Left hindlimb (tissue), 1 donor: Measurements from ENCODE around the gene PCDHA8.
"Not testable (repeated sequence)": the region's sequence is repeated elsewhere in the genome, so short reads cannot be mapped to it uniquely, and the experiment has no call there.

Experiments used
- DNase-seq: peaks from one replicate; pipeline ENCODE4 v3.0.0-alpha.2; 2018

The PCDHA8 gene, protein sequence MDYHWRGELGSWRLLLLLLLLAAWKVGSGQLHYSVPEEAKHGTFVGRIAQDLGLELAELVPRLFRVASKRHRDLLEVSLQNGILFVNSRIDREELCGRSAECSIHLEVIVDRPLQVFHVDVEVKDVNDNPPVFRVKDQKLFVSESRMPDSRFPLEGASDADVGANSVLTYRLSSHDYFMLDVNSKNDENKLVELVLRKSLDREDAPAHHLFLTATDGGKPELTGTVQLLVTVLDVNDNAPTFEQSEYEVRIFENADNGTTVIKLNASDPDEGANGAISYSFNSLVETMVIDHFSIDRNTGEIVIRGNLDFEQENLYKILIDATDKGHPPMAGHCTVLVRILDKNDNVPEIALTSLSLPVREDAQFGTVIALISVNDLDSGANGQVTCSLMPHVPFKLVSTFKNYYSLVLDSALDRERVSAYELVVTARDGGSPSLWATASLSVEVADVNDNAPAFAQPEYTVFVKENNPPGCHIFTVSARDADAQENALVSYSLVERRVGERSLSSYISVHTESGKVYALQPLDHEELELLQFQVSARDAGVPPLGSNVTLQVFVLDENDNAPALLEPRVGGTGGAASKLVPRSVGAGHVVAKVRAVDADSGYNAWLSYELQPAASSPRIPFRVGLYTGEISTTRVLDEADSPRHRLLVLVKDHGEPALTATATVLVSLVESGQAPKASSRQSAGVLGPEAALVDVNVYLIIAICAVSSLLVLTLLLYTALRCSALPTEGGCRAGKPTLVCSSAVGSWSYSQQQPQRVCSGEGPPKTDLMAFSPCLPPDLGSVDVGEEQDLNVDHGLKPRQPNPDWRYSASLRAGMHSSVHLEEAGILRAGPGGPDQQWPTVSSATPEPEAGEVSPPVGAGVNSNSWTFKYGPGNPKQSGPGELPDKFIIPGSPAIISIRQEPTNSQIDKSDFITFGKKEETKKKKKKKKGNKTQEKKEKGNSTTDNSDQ

GRCh38 chr5:140840978-140841962, at the start of gene PCDHA8:
Gene PCDHA8, plus strand, starts transcription at chr5:140841187. Its CDS starts 135 bp downstream, at chr5:140841322.
- no peak for DNase-seq

DNA sequence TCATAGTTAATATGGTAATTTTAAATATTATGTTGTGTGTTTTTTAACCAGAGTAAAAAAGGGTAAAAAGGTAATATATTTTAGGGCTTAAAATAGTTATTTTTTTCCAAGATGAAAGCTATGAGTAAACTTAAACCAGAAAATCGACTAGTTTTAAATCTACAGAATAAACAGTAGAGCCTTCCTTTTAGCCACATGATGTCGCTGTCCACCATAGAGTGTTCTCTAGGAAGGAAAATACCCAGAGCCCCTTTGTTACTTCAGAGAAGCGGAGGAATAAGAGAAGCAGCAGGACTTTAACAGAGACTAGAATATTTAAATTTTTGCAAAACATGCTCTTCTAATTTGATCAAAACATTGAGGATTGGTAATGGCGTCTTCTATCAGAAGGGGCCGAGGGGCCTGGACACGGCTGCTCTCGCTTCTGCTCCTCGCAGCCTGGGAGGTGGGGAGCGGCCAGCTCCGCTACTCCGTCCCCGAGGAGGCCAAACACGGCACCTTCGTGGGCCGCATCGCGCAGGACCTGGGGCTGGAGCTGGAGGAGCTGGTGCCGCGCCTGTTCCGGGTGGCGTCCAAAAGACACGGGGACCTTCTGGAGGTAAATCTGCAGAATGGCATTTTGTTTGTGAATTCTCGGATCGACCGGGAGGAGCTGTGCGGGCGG, 46.3 kb upstream of the PCDHA8 start, which contains the start of gene PCDHA2:
TSS of gene PCDHA2 (plus strand) at position 258 of the 664 bp plus-strand sequence.
- DNase-seq, result no peak

DNA sequence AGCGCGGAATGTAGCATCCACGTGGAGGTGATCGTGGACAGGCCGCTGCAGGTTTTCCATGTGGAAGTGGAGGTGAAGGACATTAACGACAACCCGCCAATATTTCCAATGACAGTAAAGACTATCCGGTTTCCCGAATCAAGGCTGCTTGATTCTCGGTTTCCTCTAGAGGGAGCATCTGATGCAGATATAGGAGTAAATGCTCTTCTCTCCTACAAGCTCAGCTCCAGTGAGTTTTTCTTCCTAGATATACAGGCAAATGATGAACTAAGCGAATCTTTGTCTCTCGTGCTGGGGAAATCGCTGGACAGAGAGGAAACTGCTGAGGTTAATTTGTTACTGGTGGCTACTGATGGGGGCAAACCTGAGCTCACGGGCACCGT, 45.7 kb upstream of the PCDHA8 start:
- DNase-seq, result no peak

GRCh38 chr5:140796072-140796717, 44.8 kb upstream of the PCDHA8 start:
- not testable (repeated sequence) for DNase-seq

DNA sequence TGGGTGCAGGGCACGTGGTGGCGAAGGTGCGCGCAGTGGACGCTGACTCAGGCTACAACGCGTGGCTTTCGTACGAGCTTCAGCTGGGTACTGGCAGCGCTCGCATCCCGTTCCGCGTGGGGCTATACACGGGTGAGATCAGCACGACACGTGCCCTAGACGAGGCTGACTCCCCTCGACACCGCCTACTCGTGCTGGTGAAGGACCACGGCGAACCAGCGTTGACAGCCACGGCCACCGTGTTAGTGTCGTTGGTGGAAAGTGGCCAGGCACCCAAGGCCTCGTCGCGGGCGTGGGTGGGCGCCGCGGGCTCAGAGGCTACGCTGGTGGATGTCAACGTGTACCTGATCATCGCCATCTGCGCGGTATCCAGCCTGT, 44.3 kb upstream of the PCDHA8 start:
- DNase-seq, result no peak

DNA sequence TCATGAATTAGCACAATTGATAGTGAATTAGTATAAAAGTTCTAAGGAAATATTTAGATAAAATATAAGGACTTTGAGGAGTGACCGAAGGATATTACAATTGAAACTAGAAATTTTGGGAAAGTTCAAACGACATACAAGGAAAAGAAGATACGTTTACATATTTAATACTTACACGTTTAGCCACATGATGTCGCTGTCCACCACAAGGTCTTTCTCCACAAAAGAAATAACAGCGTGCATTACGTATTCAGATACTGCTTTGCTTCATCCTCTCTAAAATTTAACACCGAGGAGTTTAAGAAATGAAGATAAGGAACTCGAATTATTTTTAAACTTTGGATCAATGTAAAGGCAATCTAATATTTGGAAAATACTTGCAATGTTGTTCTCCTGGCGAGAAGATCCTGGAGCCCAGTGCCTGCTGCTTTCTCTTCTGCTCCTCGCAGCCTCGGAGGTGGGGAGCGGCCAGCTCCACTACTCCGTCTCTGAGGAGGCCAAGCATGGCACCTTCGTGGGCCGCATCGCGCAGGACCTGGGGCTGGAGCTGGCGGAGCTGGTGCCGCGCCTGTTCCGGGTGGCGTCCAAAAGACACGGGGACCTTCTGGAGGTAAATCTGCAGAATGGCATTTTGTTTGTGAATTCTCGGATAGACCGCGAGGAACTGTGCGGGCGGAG, 40.0 kb upstream of the PCDHA8 start, which contains the start of gene PCDHA3:
TSS of gene PCDHA3 (plus strand) at position 242 of the 678 bp plus-strand sequence.
- no peak for DNase-seq

DNA sequence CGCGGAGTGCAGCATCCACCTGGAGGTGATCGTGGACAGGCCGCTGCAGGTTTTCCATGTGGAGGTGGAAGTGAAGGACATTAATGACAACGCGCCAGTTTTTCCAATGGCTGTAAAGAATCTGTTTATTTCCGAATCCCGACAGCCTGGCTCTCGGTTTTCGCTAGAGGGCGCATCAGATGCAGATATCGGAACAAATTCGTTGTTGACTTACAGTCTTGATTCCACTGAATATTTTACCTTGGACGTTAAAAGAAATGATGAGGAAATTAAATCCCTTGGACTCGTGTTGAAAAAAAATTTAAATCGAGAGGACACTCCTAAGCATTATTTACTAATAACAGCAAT, 39.5 kb upstream of the PCDHA8 start:
- DNase-seq, result no peak

- not testable (repeated sequence) for DNase-seq
Measured at GRCh38 chr5:140802381-140802780, 38.6 kb upstream of the PCDHA8 start.

GRCh38 chr5:140802781-140803271, 38.2 kb upstream of the PCDHA8 start:
- DNase-seq, result no peak

- DNase-seq, result no peak
Measured at GRCh38 chr5:140806834-140807775, 33.9 kb upstream of the PCDHA8 start, which contains the start of gene PCDHA4. Gene PCDHA4, plus strand, starts transcription at chr5:140807068.

DNA sequence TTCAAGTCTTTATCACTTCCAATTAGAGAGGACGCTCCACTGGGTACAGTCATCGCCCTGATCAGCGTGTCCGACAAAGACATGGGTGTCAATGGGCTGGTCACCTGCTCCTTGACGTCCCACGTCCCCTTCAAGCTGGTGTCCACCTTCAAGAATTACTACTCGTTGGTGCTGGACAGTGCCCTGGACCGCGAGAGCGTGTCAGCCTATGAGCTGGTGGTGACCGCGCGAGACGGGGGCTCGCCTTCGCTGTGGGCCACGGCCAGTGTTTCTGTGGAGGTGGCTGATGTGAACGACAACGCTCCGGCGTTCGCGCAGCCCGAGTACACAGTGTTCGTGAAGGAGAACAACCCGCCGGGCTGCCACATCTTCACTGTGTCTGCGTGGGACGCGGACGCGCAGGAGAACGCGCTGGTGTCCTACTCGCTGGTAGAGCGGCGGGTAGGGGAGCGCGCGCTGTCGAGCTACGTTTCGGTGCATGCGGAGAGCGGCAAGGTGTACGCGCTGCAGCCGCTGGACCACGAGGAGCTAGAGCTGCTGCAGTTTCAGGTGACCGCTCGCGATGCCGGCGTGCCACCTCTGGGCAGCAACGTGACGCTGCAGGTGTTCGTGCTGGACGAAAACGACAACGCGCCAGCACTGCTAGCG, 32.6 kb upstream of the PCDHA8 start:
- DNase-seq, result not testable (repeated sequence)

DNA sequence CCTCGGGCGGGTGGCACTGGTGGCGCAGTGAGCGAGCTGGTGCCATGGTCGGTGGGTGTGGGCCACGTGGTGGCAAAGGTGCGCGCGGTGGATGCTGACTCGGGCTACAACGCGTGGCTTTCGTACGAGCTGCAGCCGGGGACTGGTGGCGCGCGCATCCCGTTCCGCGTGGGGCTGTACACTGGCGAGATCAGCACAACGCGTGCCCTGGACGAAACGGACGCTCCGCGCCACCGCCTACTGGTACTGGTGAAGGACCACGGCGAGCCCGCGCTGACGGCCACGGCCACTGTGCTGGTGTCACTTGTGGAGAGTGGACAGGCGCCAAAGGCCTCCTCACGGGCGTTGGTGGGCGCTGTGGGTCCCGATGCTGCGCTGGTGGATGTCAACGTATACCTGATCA, 32.1 kb upstream of the PCDHA8 start:
- no peak for DNase-seq

DNA sequence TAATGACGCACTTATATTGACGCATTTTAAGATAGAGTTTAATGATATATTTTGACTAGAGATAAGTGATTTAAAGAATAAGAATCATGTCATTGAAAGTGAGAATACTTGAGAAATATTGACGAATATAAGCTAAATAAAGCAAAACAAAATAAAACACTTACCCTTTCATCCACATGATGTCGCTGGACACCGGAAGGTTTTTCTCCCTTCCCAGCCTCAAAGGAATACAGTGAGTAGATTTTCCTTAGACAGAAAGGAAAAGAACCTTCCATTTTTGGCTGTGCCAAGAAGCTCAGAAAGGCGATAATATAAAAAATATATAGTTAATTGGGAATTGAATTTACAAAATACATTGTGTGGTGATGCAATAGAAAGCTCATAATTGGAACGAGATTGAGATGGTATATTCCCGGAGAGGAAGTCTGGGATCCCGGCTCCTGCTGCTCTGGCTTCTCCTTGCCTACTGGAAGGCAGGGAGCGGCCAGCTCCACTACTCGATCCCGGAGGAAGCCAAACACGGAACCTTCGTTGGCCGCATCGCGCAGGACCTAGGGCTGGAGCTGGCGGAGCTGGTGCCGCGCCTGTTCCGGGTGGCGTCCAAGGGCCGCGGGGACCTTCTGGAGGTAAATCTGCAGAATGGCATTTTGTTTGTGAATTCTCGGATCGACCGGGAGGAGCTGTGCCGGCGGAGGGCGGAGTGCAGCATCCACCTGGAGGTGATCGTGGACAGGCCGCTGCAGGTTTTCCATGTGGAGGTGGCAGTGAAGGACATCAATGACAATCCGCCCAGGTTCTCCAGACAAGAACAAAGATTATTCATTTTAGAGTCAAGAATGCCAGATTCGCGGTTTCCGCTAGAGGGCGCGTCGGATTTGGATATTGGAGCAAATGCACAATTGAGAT, 19.4 kb upstream of the PCDHA8 start, which contains the start of gene PCDHA5:
TSS of gene PCDHA5 (plus strand) at position 239 of the 906 bp plus-strand sequence.
- DNase-seq, result no peak

DNA sequence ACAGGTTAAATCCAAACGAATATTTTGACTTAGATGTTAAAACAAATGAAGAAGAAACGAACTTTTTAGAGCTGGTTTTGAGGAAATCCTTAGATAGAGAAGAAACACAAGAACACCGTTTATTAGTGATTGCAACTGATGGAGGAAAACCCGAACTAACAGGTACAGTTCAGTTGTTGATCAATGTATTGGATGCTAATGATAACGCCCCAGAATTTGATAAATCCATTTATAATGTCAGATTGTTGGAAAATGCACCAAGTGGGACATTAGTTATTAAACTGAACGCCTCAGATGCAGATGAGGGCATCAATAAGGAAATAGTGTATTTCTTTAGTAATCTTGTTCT, 18.7 kb upstream of the PCDHA8 start:
- no peak for DNase-seq

DNA sequence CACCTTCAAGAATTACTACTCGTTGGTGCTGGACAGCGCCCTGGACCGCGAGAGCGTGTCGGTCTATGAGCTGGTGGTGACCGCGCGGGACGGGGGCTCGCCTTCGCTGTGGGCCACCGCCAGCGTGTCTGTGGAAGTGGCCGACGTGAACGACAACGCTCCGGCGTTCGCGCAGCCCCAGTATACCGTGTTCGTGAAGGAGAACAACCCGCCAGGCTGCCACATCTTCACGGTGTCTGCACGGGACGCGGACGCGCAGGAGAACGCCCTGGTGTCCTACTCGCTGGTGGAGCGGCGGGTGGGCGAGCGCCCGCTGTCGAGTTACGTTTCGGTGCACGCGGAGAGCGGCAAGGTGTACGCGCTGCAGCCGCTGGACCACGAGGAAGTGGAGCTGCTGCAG, 18.0 kb upstream of the PCDHA8 start:
- DNase-seq, result not testable (repeated sequence)

- DNase-seq, result no peak
Measured at GRCh38 chr5:140823475-140823874, 17.5 kb upstream of the PCDHA8 start.

- DNase-seq, result no peak
Measured at GRCh38 chr5:140827704-140828361, 13.2 kb upstream of the PCDHA8 start, which contains the start of gene PCDHA6. Gene PCDHA6, plus strand, starts transcription at chr5:140827960. Its CDS starts 132 bp downstream, at chr5:140828092.
